Lower leg skin (tissue), 3 donors: Measurements from ENCODE around the gene OLFM2.

Experiments used
- POLR2A ChIP-seq, 2 donors: fragments of 450-650 bp; IDR thresholded peaks; one replicate each; pipeline ENCODE4 v1.6.1; 2016 to 2017; ENCODE audit warnings: antibody characterized with exemption in 2 of 2, mild to moderate bottlenecking in 1 of 2, moderate library complexity in 1 of 2
- TF ChIP-seq, protein P1 (sequence below), 3 donors: fragments of 450-650 bp; IDR thresholded peaks; one replicate each; pipeline ENCODE4 v1.5.1; 2016; ENCODE audit warnings: antibody characterized with exemption in 3 of 3, mild to moderate bottlenecking in 3 of 3, moderate library complexity in 2 of 3

DNA sequence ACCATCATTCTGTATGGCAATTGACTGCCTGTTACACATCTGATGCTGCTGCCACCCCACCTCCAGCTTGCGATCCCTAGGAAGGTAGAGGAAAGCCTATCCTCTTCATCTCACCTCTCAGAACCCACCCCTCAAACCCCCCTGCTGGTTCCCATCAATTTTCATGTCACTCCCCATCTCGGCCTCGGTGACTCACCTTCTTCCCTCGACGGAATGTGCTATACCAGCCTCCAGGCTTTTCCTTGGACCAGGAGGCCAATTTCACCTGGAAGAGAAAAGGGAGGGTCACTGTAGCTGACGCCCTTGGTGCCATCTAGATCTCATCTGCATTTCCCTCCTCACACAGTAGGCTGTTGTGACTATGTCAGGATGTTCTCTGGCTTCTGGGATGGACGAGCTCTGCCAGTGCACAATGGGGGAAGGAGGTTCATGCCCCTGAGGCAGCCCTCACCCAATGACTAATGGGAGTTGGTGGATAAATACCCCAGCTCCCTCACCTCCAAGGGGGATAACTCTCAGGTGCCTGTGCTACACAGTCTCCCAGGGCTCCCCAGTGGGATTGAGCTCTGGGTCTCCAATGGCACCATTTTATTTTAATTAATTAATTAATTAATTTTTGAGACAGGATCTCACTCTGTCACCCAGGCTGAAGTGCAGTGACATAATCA lies 26.4 kb upstream of the OLFM2 start:
- TF ChIP-seq, protein P1, sequence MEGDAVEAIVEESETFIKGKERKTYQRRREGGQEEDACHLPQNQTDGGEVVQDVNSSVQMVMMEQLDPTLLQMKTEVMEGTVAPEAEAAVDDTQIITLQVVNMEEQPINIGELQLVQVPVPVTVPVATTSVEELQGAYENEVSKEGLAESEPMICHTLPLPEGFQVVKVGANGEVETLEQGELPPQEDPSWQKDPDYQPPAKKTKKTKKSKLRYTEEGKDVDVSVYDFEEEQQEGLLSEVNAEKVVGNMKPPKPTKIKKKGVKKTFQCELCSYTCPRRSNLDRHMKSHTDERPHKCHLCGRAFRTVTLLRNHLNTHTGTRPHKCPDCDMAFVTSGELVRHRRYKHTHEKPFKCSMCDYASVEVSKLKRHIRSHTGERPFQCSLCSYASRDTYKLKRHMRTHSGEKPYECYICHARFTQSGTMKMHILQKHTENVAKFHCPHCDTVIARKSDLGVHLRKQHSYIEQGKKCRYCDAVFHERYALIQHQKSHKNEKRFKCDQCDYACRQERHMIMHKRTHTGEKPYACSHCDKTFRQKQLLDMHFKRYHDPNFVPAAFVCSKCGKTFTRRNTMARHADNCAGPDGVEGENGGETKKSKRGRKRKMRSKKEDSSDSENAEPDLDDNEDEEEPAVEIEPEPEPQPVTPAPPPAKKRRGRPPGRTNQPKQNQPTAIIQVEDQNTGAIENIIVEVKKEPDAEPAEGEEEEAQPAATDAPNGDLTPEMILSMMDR (IDR thresholded peaks at IDR 0.05): no peak
- no peak for TF ChIP-seq POLR2A (IDR thresholded peaks at IDR 0.05)
